Thyroid gland (tissue), 4 donors: ENCODE data around the gene KCNMA1.

Experiments used
- CTCF ChIP-seq, 6 experiments: fragments of 200-600 bp in 3 of 6; fragments of 450-650 bp in 3 of 6; sonication (generic) in 3 of 6; IDR thresholded peaks; one replicate each; pipeline ENCODE4 v1.5.1; 2016 to 2019; ENCODE audit warnings: antibody characterized with exemption in 6 of 6, mild to moderate bottlenecking in 2 of 6, inconsistent platforms in 1 of 6, moderate library complexity in 1 of 6
- POLR2A ChIP-seq, 2 donors: fragments of 450-650 bp; IDR thresholded peaks; one replicate each; pipeline ENCODE4 v1.6.1; 2017; ENCODE audit warnings: antibody characterized with exemption in 2 of 2, mild to moderate bottlenecking in 2 of 2, moderate library complexity in 1 of 2

- TF ChIP-seq CTCF (IDR thresholded peaks at IDR 0.05) = no peak
- TF ChIP-seq POLR2A (IDR thresholded peaks at IDR 0.05) = no peak
Measured at GRCh38 chr10:77034240-77034639, 603.4 kb downstream of the KCNMA1 start.
